CD4-positive, alpha-beta T cell treated with Interleukin-4 for 1 hour (primary cell): ENCODE measurements around the gene POTEE.
"Not testable (repeated sequence)": the region's sequence is repeated elsewhere in the genome, so short reads cannot be mapped to it uniquely, and the experiment has no call there.

ENCODE experiments used
- DNase-seq, 2 donors: peaks; one replicate each; pipeline ENCODE4 v3.0.0-alpha.2; 2020 to 2022

The POTEE gene

DNA sequence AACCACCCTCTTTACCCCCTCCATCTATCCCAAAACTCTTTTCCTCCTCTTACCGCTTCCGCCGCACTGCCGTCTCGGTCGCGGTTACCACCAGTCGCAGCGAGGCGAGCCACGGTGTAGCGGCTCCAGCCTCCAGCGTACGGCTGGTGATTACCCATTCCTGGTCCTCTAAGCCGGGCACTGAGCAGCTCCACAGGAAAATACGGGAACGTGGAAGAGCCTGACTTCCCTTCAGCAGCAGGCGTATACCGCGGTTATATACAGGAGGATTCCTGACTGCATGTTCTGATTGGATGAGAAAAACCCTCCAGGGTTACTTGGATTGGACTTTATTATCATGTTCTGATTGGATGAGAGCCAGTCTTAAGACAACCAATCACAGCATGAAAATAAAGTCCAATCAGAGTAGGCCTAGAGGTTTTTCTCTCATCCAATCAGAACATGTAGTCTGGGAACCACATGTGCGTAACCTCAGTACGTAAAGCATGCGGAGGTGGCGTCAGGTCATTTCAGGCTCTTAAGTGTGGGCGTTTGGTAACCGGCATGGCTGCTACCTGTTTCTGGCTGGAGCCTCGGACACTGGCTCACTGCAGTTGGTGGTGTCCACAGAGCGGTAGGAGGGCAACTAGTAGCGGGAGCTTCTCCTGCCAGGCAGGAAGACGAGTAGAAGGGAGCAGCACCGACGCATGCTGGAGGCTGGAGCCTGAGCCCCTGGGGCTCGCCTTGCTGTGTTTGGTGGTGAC lies at the start of gene POTEE:
Gene POTEE (plus strand): TSS at position 507 of the 743 bp plus-strand sequence. CDS start 8,867 bp downstream, outside the sequence.
- not testable (repeated sequence) for DNase-seq

- DNase-seq, result not testable (repeated sequence)
Measured at GRCh38 chr2:131165562-131165961, 43.8 kb upstream of the POTEE start.

DNA sequence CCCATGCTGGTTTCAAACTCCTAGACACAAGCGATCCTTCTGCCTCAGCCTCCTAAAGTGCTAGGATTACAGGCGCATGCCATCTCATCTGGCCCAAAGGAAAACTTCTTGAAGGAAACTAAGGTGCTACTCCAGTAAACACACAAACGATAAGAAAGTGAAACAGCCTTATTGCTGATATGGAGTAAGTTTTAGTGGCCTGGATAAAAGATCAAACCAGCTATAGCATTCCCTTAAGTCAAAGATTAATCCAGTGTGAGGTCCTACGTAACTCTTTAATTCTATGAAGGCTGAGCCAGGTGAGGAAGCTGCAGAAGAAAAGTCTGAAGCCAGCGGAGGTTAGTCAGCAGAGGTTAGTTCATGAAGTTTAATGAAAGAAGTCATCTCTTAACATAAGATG lies 40.8 kb upstream of the POTEE start:
- no peak for DNase-seq

DNA sequence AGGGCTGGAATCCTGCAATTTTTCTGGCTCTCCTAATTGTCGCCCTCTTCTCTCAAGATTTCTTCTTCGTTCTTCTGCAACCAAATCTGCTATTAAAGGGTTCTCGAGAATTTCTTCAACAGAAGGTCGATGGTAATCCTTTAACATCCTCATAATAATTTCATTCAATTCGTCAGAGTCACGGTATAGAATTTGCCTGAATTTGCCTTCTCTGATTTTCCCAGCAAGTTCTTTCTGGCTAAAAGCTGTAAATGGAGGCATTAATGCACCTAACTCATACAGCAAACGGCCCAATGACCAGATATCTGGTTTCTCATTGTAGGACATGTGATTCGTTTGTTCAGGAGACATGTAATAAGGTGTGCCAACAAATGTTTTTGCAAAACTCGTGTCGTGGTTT lies 31.3 kb upstream of the POTEE start:
- DNase-seq, result not testable (repeated sequence)

- not testable (repeated sequence) for DNase-seq
Measured at GRCh38 chr2:131178721-131179418, 30.5 kb upstream of the POTEE start.

DNA sequence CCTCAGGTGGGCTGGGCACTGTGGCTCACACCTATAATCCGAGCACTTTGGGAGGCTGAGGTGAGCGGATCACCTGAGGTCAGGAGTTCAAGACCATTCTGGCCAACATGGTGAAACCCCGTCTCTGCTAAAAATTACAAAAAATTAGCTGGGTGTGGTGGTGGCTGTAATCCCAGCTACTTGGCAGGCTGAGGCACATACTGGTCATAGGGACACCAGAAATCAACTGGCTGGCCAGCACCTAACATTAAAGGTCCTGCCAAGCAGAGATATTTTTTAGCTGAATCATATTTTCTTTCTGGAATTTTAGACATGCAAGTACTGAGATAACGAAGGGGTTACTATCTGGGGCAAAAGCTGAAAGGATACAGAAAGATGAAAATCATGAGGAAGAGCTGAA lies 27.9 kb upstream of the POTEE start:
- not testable (repeated sequence) for DNase-seq

- DNase-seq, result not testable (repeated sequence)
Measured at GRCh38 chr2:131193421-131193820, 15.9 kb upstream of the POTEE start.

DNA sequence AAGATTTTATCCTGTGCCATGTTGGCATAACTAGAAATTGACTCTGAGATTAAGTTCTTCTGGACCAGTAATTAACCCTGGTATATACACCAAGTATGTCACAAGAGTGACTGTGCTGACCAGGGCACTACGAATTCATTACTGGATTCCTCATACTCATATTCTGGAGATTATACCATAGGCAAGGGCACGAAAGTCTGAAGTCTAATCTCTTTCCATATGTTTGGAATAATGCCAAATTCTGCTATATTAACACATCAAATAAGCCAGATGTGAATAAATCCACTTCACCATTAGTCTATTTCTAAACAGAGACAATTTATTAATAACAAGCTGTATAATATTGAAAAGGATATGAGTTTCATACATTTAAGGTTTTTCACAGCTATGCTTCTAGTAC lies 13.2 kb upstream of the POTEE start:
- DNase-seq, result not testable (repeated sequence)

GRCh38 chr2:131201098-131201497 lies 8.2 kb upstream of the POTEE start:
- DNase-seq, result no peak

DNA sequence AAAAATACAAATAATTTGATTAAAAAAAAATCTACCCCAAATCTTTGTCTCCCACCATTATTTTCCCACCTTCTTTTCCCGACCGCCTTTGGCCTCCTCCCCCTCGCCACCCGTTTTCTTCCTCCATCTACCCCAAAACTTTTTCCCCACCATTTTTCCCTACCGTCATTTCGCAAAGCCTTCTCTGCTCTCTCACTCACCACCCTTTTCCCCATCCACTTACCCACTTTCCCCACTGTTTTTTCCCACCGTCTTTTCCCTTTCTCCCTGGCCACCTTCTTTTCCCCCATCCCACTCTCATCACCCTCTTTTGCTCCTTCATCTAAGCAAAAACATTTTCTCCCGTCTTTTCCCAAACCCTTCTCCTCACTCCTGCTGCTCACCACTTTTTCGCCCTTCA lies 1.5 kb upstream of the POTEE start:
- DNase-seq, result not testable (repeated sequence)

DNA sequence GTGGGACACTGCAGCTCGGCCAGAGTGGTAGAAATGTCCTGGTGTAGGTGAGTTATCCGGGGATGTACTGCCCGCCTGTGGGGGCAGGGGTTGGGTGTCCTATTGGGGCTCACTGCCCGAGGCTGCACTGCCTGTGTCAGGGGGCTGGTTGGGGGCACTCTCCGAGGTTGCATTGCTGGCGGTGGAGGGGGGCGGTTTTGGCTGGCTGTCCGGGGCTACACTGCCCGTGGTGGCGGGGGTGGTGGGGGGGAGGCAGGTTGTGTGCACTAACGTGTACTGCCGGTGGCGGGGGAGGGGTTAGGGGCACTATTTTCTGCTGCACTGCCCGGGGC lies 403 bp downstream of the POTEE start:
- DNase-seq, result not testable (repeated sequence)

DNA sequence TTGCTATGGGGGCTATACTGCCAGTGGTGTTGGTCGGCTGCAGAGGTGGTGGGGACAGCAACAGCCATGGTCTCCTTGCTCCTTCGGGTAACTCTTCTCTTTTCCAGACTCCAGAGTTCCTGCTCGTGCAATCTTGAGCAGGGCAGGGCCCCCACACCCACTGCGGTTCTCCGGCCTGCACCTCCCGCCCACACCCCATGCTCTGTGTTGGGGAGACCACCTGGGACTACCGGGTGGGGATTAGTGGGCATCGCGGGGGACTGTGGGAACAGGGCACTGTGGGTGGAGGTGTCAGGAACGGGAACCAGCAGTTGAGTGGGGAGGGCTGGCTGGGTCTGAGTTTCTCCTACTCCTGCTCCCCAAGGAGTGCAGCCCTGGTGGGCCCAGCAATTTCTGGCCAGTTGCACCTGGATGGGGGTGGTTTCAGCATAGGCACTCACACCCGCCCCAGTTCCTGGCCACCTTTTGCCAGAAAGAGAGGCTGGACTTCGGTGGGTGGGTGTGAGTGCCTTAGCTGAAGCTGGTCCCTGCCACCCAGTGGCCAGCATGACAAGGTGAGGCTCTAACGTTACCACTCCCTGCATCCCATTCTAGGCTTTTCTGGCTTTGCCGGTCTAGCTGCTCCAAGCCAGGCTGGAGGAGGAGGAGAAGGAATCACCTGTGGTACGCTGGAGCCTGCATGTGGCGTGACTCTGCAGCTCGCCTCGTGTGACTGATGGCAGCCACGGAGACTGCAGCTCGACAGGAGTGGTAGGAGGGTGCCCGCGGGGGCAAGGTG lies 1.3 kb downstream of the POTEE start:
- not testable (repeated sequence) for DNase-seq

GRCh38 chr2:131217238-131217986 lies 8.1 kb downstream of the POTEE start:
- not testable (repeated sequence) for DNase-seq

- not testable (repeated sequence) for DNase-seq
Measured at GRCh38 chr2:131235543-131236449, 26.5 kb downstream of the POTEE start.
